Measurements from ENCODE around the gene OVCA2.

Gene OVCA2

GRCh38 chr17:2081564-2081963 lies 39.7 kb downstream of the OVCA2 start:
- peak overlapping the region; percentile 63 for H3K27ac ChIP-seq
- no peak for DNase-seq (ENCODE audit: low read depth, low spot score)

GRCh38 chr17:2082003-2082781 lies 40.4 kb downstream of the OVCA2 start:
- DNase-seq (ENCODE audit: low read depth, low spot score): no peak
- H3K27ac ChIP-seq: peak overlapping the region; percentile 63

GRCh38 chr17:2083613-2084035 lies 41.8 kb downstream of the OVCA2 start:
- no peak for DNase-seq (ENCODE audit: low read depth, low spot score)
- peak overlapping the region; percentile 65 for H3K27ac ChIP-seq

DNA sequence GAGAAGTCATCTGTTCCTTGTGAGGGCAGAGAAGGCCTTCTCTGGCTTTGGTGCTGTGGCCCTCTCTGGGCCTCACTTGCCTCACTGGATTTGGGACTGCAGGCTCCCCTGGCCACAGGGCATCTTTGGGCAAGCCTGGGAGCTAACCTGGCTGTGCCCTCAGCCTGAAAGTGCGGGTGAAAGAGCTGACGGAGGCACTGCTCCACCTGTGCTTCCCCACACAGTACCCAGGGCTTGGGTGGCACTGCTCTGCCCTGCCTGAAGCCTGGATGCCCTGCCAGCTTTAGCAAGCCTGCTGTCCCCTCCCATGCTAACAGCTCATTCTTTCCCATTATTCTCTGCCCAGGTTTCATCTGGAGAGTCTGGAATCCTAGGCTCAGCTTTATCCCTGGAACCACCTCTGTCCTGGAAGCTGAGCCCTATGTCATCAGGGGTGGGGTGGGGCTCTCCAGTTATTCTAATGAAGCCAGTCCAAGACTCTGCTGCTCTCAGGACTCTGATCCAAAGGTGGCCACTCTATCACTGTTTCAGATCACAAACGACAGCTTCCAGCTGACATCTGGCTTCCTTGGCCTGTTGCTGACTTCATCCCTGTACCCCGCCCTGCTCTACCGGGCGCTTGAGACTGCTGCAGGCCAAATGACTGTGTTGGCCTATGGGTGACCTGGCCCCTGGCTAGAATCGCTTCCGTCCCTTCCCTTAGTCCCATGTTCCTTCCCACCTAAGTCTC lies 42.4 kb downstream of the OVCA2 start:
- peak overlapping the region; percentile 65 for H3K27ac ChIP-seq
- no peak for DNase-seq (ENCODE audit: low read depth, low spot score)

DNA sequence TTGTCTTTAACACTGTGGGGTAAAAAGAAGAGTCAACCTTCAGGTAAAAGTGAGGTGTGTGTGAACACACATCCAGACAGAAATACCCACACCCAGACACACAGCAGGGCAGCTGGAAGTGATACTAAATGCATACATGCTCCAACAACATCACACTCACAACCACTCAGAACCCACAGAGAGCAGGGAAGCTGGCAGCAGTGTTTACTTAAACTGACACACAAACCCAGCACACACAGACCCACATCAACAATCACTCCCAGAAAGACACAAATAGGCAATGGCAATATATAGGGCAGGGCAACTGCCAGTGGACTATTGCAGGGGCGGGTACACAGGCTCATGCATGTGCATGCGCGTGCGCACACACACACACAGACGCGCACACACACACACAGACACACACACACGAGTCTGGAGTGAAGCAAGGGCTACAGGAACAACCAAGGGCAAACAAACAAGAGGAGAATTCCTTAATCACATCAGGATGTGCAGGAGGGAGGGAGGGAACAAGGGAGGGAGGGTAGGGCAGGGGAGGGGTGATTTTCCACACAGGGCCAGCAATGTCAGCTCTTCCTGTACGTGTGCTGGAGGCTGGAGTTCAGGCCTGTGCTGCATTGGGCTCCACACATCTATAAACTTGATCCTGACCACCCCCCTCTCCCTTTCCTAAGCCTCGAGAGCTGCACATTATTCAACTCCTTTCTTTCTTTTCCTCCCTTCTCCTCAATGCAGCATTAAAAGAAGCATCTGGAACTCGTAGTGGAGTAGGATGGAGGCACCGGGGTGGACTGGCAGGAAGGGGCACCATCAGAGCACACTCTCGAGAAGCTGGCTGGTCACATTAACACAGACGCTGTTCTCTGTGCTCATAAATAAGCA lies 43.2 kb downstream of the OVCA2 start:
- DNase-seq (ENCODE audit: low read depth, low spot score): no peak
- peak overlapping the region; percentile 65 for H3K27ac ChIP-seq

GRCh38 chr17:2085648-2085949 lies 43.8 kb downstream of the OVCA2 start:
- no peak for DNase-seq (ENCODE audit: low read depth, low spot score)
- peak overlapping the region; percentile 65 for H3K27ac ChIP-seq

DNA sequence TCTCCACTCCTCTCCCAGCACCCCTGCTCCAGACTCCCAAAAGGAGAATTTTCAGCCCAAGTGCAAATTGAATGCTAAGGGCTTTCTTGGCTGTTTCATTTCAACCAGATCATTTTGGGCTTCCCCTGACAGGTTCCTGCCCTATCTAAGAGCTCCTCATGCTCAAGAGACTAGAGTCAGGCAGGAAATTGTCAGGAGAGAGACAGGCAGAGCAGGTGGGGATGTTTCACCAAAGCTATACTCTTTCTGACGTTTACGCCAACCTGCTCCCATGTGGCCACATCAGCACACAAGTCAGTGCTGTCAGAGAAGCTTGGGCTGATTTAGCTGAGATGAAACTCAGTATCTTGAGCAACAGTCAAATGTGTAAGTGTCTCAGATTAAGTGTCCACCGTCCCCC lies 44.5 kb downstream of the OVCA2 start:
- DNase-seq (ENCODE audit: low read depth, low spot score): no peak

GRCh38 chr17:2087597-2088211 lies 45.9 kb downstream of the OVCA2 start:
- no peak for DNase-seq (ENCODE audit: low read depth, low spot score)
- no peak overlapping the region for H3K27ac ChIP-seq

More for the DNA sequence above, 44.5 kb downstream of the OVCA2 start:
- H3K27ac ChIP-seq: no peak overlapping the region

DNA sequence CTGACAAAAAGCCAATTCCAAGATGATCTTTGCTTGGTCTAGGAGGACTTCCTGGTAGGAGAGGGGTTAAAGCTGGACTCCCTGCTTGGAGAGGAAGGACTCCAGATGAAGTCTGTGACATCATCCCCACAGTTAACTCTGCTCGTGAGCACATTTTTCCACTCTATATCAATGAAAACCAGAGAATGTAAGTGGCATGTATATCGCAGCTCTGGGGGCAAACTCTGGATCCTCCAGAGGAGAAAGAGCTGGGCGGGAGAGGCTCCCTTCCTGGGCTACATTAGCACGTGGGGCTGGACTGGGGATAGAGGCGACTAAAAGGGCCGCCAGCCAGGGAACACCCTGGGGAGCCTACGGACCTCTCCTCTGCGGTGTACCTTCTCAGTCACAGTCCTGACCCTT lies 47.2 kb downstream of the OVCA2 start:
- H3K27ac ChIP-seq: no peak overlapping the region

GRCh38 chr17:2090210-2090641 lies 48.4 kb downstream of the OVCA2 start:
- H3K27ac ChIP-seq: no peak overlapping the region
- no peak for DNase-seq (ENCODE audit: low read depth, low spot score)

More for the DNA sequence above, 47.2 kb downstream of the OVCA2 start:
- no peak for DNase-seq (ENCODE audit: low read depth, low spot score)

- no peak for DNase-seq (ENCODE audit: low read depth, low spot score)
Observed at GRCh38 chr17:2090804-2091534, 49.1 kb downstream of the OVCA2 start.

DNA sequence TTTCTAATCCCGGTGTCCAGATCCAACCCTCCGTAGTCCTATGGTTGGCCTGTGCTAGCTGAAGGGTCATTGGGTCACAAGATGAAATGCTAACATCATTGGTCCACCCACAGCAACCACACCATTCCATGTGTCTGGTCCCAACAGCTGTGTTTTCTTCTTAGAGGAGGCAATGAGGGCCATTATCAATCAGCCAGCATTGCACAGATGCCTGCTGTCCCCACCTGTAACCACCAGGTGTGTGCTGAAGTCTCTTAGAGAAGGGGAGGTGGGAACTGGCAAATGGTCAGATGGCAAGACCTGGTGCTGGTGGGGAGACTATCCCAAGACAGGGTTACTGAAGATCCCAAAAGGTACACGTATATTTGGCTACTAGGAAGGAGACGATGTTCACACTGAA lies 50.4 kb downstream of the OVCA2 start:
- no peak overlapping the region for H3K27ac ChIP-seq
- DNase-seq (ENCODE audit: low read depth, low spot score): no peak

More at GRCh38 chr17:2090804-2091534, 49.1 kb downstream of the OVCA2 start:
- no peak overlapping the region for H3K27ac ChIP-seq

All from epithelial cell of prostate (primary cell).